ENCODE data around the gene COX8A.
A peak's percentile ranks its signal among the peaks of the same experiment; 100 is the strongest.

COX8A gene, protein sequence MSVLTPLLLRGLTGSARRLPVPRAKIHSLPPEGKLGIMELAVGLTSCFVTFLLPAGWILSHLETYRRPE

DNA sequence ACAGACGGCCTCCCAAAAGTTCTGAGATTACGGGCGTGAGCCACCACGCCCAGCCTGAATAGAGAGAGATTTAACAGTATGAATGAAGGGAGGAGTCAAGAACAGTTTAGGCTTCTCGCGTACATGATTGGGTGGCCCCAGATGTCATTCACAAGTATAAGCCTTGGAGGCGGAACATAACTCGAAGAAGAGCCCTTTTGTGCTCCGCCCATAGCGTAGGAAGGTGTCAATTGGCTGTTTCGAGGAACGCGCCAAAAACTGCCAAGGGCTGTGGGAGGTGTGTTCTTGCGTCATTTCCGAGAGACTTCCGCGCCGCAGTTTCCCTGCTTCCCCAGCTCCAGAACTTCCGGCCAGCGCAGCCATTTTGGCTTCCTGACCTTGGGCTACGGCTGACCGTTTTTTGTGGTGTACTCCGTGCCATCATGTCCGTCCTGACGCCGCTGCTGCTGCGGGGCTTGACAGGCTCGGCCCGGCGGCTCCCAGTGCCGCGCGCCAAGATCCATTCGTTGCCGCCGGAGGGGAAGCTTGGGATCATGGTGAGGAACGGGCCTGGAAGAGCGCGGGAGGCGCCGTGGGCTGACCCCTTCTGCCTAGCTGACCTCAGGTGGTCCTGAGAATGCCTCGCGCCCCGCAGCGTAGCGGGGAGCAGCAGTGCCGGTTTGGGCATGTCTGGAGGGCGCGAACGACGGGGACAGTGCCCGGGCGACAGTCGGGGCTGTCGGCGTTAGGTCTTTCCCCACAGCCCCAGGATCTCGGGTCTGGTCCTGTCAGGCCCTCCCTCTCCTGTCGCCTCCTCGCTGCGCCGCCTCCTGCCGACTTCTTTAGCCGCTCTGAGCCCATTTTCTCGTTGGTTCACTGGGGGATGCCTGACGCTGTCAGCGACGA, at the start of gene COX8A:
COX8A (plus strand) TSS at position 362 of the 885 bp plus-strand sequence; CDS start at position 423, 61 bp downstream.
- H3K4me3 ChIP-seq = peak within 1 kb of the TSS; percentile 69 to 97 (median 86)

DNA sequence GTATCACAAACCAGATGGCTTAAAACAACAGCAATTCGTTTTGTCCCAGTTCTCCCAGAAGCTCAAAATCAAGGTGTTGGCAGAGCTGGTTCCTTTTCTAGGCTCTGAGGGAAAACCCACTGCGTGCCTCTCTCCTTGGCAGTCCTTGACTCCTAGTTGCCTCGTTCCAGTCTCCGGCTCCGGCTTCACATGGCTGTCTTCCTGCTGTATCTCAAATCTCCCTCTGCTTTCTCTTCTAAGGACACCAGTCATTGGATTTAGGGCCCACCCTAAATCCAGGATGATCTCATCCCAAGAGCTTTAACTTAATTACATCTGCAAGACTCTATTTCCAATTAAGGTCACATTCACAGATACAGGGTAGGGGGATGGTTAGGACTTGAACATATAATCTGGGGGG, 44.8 kb upstream of the COX8A start:
- Histone ChIP-seq H3K27ac (no peak overlapping the region), H3K4me3 (no peak overlapping the region)

More for the DNA sequence above, at the start of gene COX8A:
- peak within 1 kb of the TSS; percentile 72 to 100 (median 97) for H3K27ac ChIP-seq

DNA sequence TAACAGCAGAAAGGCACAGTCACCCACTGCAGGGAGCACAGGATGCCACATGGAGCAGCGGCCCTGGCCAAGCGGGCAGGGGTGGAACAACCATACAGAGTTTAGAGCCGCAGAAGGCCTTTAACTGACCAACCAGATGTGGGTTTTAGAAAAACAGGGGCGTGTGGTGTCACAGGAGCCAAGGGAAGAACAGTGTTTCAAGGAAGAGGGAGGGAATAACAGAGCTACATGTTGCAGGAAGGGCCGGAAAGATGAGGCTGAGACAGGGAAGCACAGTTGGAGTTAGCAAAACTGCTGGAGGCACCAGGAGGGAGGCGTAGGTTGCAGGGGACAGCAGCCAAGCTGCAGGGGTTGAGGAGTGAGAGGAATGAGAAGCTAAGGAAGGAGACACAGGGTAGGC, 43.4 kb upstream of the COX8A start:
- Histone ChIP-seq H3K27ac (no peak overlapping the region), H3K4me3 (no peak overlapping the region)

DNA sequence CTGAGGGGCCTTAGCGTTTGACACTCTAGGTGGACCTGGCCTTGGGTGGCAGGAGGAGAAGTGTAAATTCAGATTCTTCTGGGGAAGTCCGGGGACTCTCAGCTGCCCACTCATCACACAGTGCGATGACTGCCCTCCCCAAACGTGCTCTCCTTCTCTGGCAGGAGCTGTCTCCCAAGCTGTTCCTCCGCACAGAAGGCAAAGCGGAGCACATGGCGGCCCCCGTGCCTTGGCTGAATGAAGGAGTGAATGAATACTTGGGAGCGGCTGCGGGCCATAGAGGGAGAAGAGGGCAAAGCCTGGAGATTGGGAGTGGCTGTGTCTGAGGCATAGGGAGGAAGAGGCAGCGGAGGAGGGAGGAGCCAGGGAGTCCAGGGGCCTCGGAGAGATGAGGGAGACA, 42.5 kb upstream of the COX8A start:
- Histone ChIP-seq H3K4me3 (no peak overlapping the region), H3K27ac (no peak overlapping the region)

DNA sequence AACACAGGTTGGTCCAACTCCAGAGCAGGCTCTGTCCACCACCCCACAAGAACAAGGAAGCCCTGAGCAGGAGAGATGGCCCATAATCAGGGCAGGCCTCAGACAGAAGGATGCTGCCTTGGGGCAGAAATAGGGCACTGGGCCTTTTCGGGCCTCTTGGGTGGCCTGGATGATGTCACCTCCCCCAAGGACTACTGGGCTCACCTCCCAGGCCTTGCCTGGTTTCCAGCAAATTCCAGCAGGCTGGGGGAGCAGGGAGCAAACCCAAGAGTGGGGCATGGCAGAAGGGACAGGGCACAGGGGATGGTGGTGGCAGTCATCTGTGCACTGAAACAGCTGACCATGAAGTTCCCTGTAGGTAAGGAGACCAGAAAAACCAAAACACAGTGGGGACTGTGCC, 41.0 kb upstream of the COX8A start:
- Histone ChIP-seq H3K27ac (no peak overlapping the region), H3K4me3 (no peak overlapping the region)

DNA sequence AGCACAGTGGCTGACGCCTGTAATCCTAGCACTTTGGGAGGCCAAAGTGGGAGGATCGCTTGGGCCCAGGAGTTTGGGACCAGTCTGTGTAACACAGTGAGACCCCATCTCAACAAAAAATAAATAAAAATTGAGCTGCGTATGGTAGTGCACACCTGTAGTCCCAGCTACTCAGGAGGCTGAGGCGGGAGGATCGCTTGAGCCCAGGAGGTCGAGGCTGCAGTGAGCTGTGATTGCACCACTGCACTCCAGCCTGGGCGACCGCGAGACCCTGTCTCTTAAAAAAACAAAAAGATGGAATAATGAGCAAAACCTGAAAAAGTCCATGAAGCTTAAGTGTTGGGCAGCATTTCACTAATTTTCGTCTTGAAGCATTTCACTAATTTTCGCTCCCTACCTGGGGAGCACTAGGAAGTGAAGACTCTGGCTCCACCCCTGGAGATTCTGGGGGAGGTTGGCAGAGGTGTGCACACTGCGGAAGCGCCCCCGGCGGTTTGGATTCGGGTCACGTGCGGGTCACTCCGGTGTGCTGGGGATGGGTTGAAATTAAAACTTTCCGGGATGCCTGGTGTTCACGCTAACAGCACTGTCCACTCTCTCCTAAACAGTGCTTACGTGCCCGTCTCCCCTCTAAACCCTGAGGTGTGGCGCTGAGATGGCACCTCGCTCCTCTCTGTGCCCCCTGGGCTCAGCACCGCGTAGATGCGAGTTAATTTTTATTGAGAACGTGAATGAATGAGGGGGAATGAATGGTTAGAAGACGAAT, 36.5 kb upstream of the COX8A start:
- Histone ChIP-seq H3K4me3 (peak overlapping the region; percentile 53 to 86 (median 70)), H3K27ac (peak overlapping the region in 13 of 21 experiments; percentile 2 to 84 (median 71))

DNA sequence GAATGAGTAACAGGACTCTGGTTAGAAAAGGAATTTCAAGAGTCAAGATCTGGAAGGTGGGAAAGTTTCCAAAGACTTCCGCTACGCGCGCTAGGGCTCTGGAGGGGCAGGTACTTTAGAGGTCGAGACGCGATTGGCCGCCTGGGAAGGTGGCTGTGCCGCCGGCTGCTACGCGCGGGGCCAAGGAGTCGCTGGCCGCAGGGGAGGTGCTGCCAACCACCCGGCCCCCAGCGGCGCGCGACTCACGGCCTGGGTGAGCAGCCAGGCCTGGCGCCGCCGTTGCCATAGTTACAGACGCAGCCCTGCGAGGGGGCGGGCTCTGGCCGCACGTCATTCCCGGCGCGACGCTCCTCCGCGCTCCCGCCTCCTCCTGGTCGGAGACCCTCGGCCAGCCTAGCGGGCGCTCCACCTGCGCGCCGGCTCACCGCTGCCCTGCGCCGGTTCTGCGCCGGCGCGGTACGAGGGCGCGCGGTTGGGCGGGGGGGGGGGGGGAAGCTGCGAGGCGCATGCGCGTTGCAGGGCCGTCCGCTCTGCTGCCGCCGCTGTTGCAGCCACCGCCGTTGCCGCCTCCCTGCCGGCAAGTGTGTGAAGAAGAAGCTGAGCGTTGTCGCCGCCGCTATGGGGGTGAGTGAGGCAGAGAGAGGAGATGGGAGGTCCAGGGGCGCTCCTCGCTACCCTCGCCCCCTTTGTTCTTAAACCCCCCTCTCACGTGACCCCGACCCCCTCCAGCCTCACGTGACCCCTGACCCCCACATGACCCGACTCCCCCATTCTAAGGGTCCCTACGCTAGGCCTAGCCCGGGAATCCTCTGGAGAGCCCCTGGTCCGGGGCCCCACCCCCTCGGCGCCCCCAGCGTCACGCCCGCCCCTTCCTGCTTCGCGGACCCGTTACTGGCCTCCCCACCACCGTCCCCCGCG, 35.7 kb upstream of the COX8A start, which contains the start of gene NAA40:
NAA40 (plus strand) TSS at position 524 of the 918 bp plus-strand sequence; CDS start at position 619, 95 bp downstream.
- Histone ChIP-seq H3K27ac (peak within 1 kb of the TSS in 19 of 21 experiments; percentile 2 to 84 (median 70)), H3K4me3 (peak within 1 kb of the TSS; percentile 53 to 86 (median 70))

DNA sequence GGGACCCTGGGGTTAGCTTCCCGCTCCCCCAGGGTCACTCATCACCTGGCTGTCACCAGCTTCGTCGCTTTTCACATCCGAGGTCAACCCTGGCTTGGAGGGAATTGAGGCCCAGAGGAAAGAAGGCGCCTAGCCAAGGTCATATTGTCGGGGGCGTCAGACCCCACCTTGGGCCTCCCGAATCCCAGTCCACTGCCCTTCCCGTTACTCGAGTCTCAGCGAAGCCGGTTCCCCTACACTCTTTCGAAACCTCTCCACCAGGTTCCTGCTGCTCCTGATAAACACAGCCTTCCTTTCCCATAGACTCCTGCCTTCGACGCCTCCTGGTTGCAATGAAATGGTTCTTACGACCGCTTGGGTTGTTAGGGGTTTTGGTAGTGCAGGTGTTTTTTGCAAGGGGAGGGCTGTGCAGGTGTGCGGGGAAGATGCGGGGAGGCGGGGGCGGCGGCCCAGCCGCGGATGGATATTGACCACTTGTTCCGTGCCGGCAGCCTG, 35.0 kb upstream of the COX8A start:
- peak overlapping the region; percentile 53 to 86 (median 70) for H3K4me3 ChIP-seq
- H3K27ac ChIP-seq = peak overlapping the region in 18 of 21 experiments; percentile 2 to 84 (median 70)

DNA sequence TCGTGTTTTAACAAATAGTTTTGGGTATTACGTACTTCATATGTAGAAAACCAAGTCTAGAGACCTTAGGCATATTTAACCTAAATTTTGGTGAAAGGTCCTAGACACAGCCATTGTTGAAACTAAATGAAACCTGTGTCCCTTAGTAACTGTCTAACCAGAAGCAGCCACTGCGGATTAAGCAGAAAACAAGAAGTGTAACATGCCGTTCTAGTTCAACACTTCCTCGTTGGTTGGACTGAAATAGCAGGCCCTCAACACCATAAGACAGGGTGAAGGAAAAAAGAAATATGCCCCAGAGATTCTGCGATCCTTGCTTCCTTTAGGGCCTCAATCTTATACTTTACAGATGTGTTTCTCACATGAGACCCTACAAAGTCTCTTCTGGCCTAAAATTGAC, 33.6 kb upstream of the COX8A start:
- H3K4me3 ChIP-seq = no peak overlapping the region
- H3K27ac ChIP-seq = peak overlapping the region in 1 of 21 experiments; percentile 29

DNA sequence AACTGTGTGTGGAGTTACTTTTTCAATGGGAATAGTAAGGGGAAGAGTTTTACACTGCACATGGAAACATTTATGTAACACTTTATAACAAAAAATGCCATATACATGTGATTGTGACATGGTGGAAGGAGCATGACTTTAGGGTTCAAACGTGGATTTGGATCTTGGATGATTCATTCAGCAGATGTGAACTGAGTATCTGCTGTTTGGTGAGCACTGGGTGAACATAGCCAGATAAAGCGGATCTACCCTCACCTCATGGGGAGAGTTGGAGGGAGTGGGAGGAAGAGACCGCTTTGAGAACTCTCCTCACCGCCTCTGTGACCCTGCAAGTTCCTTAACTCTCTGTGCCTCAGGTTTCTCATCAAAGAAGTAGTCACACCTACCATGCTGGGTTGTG, 32.5 kb upstream of the COX8A start:
- Histone ChIP-seq H3K4me3 (no peak overlapping the region), H3K27ac (no peak overlapping the region)

DNA sequence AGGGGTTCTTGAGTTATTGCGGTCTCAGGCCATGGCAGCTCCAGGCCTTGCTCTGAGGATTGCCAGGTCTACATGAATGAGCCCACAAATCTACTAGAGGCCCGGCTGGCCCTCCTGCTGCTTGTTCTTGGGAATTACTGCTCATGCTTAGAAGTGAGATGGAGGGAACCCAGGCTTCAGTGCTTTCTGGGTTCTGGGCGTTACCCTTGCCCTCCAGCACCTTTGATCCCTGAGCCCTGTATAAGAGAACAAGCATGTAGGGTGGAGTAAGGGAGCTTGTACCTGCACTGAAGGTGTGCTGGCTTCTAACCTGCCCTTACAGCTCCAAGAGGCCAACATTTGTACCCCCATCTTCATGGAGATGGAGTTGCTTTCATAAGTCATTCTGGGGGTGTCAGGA, 31.6 kb upstream of the COX8A start:
- Histone ChIP-seq H3K27ac (peak overlapping the region in 1 of 21 experiments; percentile 25), H3K4me3 (no peak overlapping the region)

DNA sequence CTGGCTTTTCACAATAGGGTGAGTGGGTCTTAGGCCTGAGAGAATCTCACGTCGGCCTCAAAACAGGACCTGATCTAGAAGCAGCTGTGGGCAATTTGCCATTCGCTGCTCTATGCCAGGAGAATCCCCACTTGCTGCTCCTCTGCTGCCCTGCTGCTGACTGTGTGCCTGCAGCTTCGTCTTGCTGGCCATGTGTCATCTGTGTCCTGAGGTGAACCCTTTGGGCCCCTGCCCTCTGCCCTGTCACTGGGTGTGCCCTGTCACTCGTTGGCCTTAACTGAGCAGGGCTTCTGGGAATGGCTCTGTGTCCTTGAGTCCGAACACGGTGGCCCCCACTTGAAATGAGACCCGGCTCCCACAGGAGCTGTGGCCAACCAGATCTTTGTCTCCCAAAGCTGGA, 29.4 kb upstream of the COX8A start:
- Histone ChIP-seq H3K4me3 (no peak overlapping the region), H3K27ac (peak overlapping the region in 11 of 21 experiments; percentile 22 to 84 (median 44))

DNA sequence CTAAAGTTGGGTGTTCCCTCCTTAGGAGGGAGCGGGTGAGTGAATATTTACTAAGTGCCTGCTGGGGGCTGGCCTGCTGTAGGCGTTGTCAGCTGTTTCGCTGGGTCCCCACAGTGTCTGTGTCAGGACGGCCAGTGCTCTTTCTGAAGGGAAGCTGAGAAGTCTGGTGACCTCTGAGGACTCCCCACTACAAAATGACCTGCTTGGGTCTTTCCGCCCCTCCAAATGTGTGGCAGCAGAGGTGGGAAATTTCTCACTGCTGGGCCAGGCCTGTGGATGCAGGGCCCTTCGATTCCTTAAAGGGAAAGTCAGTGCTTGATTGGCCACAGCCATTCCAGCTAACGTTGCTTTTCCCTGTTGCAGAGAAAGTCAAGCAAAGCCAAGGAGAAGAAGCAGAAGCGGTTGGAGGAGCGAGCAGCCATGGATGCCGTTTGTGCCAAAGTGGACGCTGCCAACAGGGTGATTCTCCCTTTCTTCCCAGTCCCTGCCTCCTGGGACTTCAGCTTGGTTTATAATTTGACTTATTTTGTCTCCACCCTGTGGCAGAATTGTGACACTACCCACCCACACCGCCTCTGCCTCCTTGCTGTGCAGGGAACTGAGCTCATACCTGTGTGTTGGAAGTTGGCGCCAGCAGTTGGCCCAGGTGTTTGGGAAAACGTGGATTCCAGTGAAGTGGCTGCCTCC, 28.8 kb upstream of the COX8A start:
- Histone ChIP-seq H3K4me3 (no peak overlapping the region), H3K27ac (peak overlapping the region in 11 of 21 experiments; percentile 22 to 84 (median 44))

DNA sequence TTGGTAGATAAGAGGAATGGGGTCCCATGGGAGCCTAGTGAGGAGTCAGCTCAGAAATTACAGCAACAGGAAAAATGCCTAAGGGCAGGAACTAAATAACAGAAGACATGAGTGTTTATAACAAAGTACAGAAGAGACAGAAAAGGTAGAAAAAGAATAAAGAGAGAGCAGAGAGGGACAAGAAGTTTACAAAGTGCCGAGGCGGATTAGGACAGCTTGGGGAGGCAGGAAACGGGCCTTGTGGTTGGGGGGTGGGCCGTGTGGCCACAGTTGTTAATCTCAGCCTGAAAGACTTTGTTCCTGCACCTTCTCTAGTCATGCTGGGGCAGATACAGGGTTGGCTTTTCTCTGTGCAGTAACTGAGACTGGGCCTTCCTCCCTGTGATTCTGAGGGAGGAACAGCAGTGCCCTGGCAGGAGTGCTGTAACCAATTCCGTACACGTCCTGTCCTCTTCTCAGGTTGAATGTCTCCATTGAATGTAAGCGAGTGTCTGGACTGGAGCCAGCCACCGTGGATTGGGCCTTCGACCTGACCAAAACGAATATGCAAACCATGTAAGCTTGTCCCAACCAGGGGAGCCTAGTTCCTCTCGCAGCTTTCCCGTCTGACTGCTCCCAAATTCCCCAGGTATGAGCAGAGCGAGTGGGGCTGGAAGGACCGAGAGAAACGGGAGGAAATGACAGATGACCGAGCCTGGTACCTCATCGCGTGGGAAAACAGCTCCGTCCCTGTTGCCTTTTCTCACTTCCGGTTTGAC, 22.5 kb upstream of the COX8A start:
- Histone ChIP-seq H3K4me3 (no peak overlapping the region), H3K27ac (peak overlapping the region in 18 of 21 experiments; percentile 9 to 85 (median 60))

DNA sequence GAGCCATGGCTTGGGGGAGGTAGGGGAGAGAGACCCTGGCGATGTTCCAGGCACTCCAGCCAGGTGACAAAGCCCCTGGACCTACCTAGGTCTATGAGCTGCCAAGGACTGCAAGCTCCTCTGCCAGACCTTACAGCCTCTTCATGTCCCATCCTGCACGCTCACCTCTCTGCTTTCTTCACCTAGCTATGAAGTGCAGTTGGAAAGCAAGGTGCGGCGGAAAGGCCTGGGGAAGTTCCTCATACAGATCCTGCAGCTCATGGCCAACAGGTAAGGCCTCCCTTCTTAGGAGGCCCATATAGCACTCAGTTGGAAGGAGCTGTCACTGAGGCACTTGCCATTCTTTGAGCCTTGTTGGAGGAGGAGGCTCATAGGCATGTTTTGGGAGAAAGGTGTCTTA, 21.9 kb upstream of the COX8A start:
- no peak overlapping the region for H3K4me3 ChIP-seq
- peak overlapping the region in 15 of 21 experiments; percentile 9 to 85 (median 59) for H3K27ac ChIP-seq

DNA sequence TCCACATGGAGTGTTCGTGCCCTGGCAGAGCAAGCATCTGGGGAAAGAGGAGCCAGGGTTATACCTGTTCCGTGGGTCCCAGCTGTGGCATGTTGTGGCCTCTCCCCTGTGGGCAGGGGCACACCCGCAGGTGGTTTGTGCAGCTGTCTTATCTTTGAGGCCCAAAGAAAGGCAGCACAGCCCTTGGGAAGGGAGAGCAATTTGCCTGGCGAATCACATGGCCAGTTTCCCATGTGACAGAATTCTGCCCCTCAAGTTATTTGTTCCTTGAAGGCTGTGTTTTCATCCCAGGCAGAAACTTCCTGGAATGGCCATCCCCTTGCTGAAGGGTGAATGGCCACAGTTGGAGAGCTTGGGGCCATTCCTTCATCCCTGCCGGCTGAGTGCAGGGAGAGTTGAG, 16.4 kb upstream of the COX8A start:
- Histone ChIP-seq H3K27ac (peak overlapping the region in 4 of 21 experiments; percentile 13 to 36 (median 28)), H3K4me3 (no peak overlapping the region)

DNA sequence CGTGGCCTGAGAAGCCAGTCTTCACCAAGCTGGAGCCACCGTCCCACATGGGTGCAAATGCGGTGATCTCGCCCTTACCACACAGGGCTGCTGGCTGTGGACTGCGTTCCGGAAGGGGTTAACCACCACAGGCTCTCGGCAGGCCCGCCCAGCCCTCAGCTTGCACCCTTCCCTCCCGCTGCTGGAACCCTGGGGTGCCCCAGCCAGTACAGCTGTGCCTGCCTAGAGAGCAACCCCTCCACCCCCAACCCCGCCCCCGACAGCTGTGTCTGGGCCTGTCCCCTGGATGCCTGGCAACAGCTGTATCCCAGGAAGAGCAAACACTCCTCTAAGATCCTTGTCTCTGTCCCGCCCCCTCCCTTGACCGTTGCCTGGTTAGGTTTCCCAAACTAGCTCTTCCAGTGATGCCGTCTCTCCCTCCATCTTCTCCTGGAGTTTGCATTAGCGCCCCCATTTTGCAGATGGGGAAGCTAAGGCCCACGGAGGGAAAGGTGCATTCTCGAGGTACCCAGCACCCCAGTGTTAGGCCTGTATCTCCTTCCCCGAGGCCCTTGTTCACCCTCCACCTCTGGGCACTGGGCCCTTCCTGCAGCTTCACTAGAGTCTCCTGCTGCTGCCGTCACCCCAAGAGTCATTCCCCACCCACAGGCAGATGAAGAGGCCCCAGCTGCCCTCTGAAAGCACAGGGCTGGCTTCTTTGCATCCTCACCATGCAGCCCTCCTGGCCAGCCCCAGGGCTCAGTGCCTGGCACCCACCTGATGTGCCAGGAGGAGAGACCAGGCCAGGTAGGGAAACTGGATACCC, 12.6 kb upstream of the COX8A start:
- Histone ChIP-seq H3K4me3 (no peak overlapping the region), H3K27ac (peak overlapping the region in 5 of 21 experiments; percentile 14 to 72 (median 46))

Measured in skin epidermis (tissue), 12 donors.